IPS-18c (cell line): ENCODE results near the gene ANKRD53.
A peak's percentile ranks its signal among the peaks of the same experiment; 100 is the strongest.

Experiments used
- H3K4me3 ChIP-seq: 2 replicates; pipeline ENCODE4 v1.7.0; 2013; ENCODE audit warnings: low read depth, mild to moderate bottlenecking, low read length, moderate library complexity; ENCODE audit not compliant: insufficient read depth
- H3K9me3 ChIP-seq: one replicate; pipeline ENCODE4 v1.6.1; 2013; ENCODE audit warnings: mild to moderate bottlenecking, low read length, moderate library complexity; ENCODE audit not compliant: control insufficient read depth, insufficient read depth

Gene ANKRD53

DNA sequence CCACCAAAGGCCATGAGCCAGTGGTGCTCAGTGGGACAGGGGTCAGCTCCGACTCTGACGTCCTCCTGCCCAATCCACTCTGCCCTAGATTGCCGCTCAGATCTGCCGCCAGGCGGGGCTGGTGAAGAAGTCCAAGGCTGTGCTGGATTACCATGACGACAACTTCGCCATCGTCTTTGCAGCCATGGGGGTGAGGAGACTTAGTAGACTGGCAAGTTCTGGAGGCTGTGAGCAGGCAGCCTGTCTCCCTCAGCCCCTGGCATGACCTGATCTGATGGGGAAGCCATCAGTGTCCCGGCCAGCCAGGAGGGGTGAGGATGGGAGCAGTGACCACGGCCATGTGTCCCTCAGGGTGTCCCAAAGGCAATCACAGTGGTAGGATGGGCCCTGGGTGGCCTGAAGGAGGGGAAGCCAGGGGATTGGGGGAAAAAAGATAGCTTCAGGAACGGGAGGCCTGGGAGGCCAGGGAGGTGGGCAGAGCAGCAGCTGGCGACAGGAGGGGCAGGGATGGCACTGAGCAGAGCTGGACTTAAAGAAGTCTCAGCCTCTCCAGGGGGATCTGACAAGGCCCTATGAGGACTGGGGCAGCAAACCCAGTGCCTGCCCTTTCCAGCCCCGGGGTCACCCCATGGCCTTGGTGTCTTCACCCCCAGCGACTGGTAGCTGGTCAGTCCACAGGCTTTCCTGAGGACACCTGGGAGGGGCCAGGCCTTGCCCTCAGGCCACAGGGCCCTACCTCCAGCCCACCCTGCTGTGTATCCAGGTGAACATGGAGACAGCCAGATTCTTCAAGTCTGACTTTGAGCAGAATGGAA, 17.4 kb upstream of the ANKRD53 start:
- Histone ChIP-seq H3K9me3 (no peaks in the 10 kb centered on the region), H3K4me3 (no peak overlapping the region)

DNA sequence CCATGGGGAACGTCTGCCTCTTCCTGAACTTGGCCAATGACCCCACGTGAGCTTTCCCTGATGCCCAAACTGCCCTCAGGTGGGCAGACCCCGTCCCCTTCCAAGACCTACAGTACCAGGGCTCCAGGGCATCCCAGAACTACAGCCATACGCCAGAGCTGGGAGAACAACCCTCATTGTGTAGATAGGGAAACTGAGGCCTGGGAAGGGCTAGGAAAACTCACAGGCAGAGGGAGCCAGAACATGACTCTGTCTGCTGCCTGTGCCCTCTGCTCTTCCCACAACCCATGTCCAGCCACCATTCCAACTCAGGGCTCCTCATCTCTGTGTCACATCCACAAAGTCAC, 16.8 kb upstream of the ANKRD53 start:
- H3K9me3 ChIP-seq: no peaks in the 10 kb centered on the region
- H3K4me3 ChIP-seq: no peak overlapping the region

DNA sequence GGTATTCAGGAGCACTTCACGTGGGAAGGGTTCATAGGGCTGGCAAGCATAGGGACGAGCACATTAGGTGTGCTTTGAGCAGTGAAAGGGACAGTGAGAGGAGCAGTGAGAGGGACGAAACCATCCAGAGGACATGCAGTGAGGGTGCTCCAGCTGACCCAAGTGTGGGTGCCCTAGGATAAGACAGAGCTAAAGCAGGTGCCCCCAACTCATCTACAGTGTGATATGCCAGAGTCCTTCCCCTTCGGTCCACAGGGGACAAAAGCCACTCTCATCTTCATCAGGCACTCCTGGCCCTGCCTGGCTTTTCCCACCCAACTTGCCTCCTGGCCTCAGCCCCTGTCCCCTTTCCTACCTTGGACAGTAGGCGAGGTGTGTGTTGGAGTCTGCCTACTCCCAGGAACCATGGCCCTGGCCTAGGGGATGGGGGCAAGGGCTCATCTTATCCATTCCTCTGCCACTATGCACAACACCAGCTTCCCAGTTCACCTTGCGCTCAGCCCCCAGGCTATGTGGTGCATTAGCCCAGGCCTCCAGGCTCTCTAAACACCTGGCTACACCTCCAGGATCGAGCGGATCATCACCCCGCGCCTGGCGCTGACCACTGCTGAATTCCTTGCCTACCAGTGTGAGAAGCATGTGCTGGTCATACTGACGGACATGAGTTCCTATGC, 16.1 kb upstream of the ANKRD53 start:
- Histone ChIP-seq H3K4me3 (no peak overlapping the region), H3K9me3 (no peaks in the 10 kb centered on the region)

DNA sequence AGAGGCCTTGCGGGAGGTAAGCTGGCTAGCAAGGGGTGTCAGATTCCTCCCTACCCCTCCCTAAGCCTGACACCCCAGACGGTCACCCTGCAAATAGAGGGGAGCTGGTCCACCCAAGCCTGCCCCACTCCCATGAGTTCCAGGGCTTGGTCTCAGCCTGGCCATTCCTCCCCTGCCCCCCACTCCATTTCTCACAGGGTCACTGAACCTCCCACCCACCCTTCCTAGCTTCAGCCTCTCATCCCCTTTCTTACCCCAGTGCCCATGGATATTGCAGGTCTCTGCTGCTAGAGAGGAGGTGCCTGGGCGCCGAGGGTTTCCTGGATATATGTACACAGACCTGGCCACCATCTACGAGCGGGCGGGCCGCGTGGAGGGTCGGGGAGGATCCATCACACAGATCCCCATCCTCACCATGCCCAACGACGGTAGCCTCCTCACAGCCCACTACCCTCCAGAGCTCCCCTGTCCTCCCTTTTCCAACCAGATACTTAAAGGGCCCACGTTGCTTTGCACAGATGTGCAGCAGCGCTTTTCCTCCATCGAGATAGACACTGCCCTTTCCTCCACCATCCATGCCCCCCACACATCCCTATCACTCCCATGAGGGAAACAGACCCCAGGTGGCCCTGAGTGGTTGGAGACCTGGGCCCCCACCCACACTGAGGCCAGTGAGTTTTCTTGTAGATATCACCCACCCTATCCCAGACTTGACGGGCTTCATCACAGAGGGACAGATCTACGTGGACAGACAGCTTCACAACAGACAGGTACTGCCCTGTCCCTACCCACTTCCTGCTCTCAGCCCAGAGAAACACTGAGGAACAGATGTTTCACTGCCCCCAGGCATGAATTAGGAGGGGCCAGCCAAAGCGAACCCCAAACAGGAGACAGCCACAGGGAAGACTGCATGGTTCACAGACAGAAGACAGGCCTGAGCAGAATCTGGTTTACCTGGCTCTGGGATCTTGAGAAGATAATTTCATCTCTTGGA, 15.2 kb upstream of the ANKRD53 start:
- H3K4me3 ChIP-seq: no peak overlapping the region

DNA sequence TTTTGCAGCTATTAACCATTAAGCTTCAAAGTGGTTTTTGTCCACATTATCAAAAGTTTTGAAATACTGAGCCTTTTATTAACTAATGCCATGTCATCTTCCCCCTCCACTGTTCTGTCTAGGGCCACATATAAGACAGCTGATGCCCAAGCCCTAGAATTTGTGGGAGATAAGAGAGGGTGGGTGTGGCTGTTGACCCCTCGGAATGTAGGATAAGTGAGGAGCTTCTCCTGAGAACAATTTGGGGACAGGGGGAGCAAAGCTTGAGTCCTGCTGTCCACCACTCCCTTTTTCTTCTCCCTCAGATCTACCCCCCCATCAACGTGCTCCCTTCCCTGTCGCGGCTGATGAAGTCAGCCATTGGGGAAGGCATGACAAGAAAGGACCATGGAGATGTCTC, 14.3 kb upstream of the ANKRD53 start:
- Histone ChIP-seq H3K4me3 (no peak overlapping the region), H3K9me3 (no peaks in the 10 kb centered on the region)

More for the DNA sequence above, 15.2 kb upstream of the ANKRD53 start:
- H3K9me3 ChIP-seq: no peaks in the 10 kb centered on the region

DNA sequence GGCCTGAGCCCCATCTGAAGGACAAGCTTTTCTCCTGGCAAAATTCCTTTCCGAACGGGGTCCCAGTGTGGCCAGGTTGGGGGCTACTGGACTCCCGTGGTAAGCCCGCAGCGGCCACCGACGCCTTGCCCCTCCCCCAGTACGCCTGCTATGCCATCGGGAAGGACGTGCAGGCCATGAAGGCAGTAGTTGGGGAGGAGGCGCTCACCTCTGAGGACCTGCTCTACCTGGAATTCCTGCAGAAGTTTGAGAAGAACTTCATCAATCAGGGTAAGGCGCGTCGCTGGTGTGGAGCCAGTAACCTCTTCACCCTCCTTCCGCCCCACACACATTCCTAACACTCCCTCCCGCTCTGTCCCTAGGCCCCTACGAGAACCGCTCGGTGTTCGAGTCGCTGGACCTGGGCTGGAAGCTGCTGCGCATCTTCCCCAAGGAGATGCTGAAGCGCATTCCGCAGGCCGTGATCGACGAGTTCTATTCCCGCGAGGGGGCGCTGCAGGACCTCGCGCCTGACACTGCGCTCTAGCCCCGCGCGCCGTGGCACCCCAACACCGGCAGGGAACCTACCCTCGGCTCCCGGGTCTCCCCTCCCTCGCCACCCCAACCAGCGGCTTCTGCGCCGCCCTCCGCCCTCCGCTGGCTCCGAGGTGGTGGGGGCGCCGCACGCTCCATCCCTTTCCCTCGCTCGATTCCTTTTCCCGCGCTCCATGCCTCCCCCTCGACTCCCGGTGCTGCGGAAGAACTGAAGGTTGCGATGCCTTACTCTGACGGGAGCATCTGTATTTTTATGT, 13.6 kb upstream of the ANKRD53 start:
- H3K9me3 ChIP-seq: no peaks in the 10 kb centered on the region
- peak overlapping the region; percentile 30; the same call in 1 of the 2 replicates for H3K4me3 ChIP-seq

DNA sequence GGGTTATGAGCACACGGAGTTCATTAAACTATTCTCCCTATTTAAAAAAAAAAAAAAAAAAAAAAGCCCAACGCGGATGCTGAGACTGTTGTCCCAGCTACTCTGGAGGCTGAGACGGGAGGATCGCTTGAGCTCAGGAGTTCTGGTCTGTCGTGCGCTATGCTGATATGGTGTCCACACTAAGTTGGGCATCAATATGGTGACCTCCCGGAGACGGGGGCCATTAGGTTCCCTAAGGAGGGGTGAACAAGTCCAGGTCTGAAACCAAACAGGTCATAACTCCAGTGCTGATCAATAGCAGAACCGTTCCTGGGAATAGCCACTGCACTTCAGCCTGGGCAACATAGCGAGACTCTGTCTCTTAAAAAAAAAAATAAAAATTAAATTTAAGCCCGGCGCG, 12.9 kb upstream of the ANKRD53 start:
- H3K9me3 ChIP-seq: no peaks in the 10 kb centered on the region
- no peak overlapping the region for H3K4me3 ChIP-seq

DNA sequence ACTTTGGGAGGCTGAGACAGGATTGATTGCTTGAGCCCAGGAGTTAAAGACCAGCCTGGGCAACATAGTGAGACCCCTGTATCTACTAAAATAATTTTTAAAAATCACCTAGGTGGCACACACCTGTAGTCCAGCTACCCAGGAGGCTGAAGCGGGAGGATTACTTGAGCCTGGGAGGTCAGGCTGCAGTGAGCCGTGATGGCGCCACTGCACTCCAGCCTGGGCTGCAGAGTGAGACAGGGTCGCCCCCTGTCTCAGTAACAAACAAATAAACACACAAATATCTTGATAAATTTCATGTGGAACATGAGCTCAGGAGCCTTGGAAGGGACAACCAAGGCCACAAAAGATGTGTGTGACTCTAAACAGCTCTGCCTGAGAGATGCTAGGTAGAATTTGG, 11.7 kb upstream of the ANKRD53 start:
- no peak overlapping the region for H3K4me3 ChIP-seq

DNA sequence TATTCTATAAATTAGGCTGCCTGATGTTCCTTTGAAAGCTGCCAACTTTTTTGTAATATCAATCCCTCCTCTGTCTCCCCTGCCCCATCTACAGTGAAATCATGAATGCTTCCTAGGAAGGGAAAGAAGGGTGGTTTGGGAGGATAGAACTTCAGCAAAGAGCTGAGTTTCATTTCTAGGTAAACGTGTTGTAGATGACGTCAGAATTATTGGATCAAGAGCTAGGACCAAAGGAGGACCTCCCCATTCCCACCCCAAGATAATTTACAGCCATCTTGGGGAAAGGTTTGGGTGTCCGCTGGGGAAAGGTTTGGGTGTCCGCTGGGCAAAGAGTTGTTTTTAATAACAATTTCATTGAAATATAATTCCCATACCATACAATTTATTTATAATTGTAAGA, 11.2 kb upstream of the ANKRD53 start:
- Histone ChIP-seq H3K9me3 (no peaks in the 10 kb centered on the region), H3K4me3 (no peak overlapping the region)

More for the DNA sequence above, 11.7 kb upstream of the ANKRD53 start:
- no peaks in the 10 kb centered on the region for H3K9me3 ChIP-seq

DNA sequence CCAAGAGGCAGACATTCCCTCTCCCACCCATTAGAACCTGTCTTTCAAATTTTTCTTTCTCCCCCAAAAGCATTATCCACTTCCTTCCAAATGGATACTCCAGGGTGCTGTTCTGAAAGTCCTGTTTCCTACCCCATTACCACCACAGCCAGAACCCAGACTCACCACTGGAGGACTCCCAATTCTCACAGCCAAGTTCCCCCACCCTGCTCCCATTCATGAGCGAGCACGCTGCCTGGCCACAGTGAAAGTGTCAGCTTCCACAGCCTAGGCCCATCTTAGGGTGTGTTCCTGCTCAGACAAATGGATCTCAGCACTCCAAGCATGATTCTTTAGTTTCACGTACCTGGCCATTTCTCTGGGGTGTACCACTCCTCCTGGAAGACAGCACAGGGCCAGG, 3.8 kb upstream of the ANKRD53 start:
- Histone ChIP-seq H3K4me3 (no peak overlapping the region), H3K9me3 (no peaks in the 10 kb centered on the region)

DNA sequence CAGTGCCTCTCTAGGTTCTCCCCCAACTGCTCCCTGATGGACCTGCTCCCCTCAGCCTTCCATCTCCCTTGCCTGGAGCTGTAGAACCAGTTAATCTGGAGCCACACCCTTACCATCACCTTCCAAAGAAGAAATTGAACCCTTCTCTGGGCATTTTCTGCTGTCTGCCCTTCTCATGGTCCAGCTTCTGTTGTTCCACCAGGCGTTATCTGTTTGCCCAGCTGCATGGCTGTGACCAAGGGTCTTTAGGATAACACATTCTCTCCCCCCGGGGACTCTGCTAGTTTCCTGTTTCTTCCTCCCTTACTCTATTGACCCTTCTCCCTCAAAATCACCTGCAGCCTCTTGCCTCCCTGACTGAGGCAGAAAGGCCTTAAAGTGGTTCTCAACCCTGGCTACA, 3.2 kb upstream of the ANKRD53 start:
- no peak overlapping the region for H3K4me3 ChIP-seq
- no peaks in the 10 kb centered on the region for H3K9me3 ChIP-seq

DNA sequence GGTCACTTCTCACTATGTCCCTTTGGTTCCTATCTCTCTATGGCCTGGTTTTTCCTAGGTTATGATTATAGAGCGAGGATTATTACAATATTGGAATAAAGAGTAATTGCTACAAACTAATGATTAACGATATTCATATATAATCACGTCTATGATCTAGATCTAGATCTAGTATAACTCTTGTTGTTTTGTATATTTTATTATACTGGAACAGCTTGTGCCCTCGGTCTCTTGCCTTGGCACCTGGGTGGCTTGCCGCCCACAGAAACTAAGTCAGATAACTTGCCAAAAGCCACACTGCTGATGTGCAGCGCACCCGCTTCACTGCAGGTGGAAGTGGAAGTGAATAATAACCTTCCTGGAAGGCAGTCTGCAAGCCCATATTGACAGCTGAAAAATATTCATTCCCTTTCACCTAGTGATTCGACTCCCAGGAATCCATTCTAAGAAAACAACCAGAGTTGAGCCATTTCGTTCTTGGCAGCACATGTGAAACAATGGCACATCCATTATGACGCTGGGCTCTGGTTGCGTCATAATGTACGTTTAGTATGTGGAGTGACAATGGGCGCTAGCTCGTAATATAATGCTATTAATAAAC, 725 bp upstream of the ANKRD53 start:
- no peaks in the 10 kb centered on the region for H3K9me3 ChIP-seq
- H3K4me3 ChIP-seq: peak overlapping the region; percentile 69; the same call in 1 of the 2 replicates

DNA sequence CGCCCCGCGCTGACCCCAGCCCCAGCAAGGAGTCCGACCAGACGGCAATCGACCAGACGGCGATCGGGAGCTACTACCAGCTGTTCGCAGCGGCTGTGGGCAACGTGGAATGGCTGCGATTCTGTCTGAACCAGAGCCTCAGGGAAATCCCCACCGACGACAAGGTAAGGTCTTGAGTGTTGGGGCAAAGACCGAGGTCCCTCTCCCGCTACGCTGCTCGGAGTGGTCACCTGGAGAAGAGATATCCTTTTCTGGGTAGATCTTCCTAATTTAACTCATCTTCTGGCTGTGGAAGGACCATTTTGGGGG, 704 bp downstream of the ANKRD53 start:
- Histone ChIP-seq H3K4me3 (peak overlapping the region; percentile 72; the same call in 1 of the 2 replicates), H3K9me3 (no peaks in the 10 kb centered on the region)

DNA sequence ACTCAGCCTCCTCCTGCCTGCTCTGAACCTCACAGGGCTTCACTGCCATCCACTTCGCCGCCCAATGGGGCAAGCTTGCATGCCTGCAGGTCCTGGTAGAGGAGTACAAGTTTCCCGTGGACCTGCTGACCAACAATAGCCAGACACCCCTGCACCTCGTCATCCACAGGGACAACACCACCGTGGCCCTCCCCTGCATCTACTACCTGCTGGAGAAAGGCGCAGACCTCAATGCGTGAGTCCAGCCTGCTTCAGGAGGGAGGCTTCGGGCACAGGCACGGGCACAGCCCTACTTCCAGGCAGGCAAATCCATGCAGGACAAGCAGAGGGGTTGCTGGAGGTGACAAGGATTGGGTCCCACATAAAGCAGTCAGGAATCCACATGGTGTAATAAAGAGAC, 1.2 kb downstream of the ANKRD53 start:
- Histone ChIP-seq H3K9me3 (no peaks in the 10 kb centered on the region), H3K4me3 (no peak overlapping the region; the same call in 1 of the 2 replicates)

DNA sequence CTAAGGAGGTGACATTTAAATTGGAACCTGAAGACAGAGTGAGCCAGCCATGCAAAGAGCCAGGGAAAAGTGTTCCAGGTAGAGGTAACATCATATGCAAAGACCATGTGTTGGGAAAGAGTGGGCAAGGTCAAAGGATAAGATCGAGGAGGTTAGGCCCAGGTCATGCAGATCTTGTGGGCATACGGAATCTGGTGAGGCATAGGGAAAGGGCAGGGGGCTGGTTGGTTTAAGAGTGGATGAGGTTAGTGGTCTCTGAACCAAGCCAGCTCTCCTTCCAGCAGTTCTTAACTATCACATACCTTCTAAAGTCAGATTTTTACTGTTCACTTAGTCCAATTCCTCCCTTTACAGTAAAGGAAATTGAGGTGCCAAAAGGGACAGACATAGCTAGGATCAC, 3.0 kb downstream of the ANKRD53 start:
- Histone ChIP-seq H3K9me3 (no peaks in the 10 kb centered on the region), H3K4me3 (no peak overlapping the region)

DNA sequence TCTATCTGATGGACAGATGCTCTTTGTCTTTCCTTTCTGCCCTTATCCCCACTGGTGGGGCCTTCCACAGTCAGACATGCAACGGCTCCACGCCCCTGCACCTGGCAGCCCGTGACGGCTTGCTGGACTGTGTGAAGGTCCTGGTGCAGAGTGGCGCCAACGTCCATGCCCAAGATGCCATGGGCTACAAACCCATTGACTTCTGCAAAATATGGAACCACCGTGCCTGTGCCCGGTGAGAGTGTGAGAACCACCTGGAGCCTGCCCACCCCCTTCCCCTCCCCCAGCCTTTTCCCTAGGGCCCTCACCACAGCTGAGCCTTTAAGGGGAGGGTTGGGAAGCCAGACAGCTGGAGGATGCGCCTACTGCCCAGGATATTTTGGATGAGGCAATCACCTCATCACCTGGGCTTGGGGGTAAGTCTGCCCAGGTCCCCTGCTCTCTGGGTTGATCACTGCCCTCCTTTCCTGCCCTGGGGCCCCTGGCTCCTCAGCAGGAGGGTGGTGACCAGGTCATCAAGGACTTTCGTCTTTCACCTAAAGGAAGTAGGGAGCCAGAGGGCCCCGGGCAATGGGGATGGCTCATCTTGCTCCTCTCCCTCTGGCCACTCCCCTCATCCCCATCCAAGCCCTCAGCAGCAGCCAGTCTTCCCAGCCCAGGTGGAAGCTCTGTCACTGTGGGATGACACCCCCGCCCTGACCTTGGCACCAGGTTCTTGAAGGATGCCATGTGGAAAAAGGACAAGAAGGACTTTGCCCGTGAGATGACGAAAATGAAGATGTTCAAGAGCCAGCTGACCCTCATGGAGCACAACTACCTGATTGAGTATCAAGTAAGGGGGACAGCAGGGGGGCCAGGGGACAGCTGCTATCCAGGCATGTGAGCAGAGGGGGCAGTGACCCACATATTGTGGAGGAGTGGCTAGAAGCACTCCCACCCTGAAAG, 3.7 kb downstream of the ANKRD53 start:
- Histone ChIP-seq H3K4me3 (no peak overlapping the region), H3K9me3 (no peaks in the 10 kb centered on the region)
